Left cardiac atrium (tissue), 4 donors: ENCODE measurements around the gene RB1. TPM values are rescaled to one million over a fixed set of nuclear protein-coding genes. Genes with fewer than 3 reads are reported as not detected.
"Not testable (repeated sequence)": the region's sequence is repeated elsewhere in the genome, so short reads cannot be mapped to it uniquely, and the experiment has no call there.

Experiments used
- ATAC-seq, 2 donors: fragments of 200-7000 bp; cut with Tn5 transposase; one replicate each; pipeline ENCODE4 v1.9.1; 2020; ENCODE audit warnings: mild to moderate bottlenecking in 2 of 2, moderate library complexity in 2 of 2
- DNase-seq: peaks from one replicate; pipeline ENCODE4 v3.0.0-alpha.2; 2020
- intact Hi-C, 2 donors: fragments of 100-400 bp; cut with DNase I; formaldehyde crosslinking; loops; one replicate each; pipeline versions ENCODE4 v1.14.1 to v1.15.1; 2022 to 2023
- total RNA-seq, 2 donors: library from RNA; stranded (reverse); fragmentation: NEBNext Ultra II Directional; extraction: Animal tissue kit (Norgen Biotek cat#: 25700); gene quantifications; one replicate each; pipeline ENCODE4 v1.2.1, GENCODE V29; 2021
- donor health status: DM: no; HTN: yes; CAD: no.
- donor health status: DM: no; HTN: yes; CAD: no; lungs with severe emphysema.
- donor health status: DM: yes; HTN: yes; CAD: no.
- donor health status: Dilated cardiomyopathy.

Gene RB1
- total RNA-seq, 2 donors from 2014 or later: 24.5 to 25.2 TPM

DNA sequence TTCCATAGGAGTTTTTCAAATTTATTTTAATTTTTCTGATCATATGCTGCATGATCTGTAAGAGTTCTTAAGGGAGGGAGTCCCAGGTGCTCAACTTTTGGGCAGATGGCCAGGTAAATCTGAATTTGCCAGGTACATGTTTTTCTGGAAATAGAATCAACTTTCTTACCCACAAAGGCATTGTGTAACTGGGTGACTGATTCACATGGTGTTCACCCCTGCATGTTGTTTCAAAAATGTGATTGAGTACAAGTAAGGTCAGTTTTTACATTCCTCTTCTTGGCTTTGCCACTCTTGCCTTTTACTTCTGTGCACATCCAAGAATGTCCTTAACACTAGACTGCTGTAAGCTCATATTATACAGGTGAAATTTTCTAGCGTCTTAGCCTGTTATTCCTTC is 30.4 kb downstream of the RB1 start:
- ATAC-seq (peak in 1 of 2 donors; percentile 15), DNase-seq (no peak)
- intact Hi-C loops: loop anchor here (2.0 to 10.0 kb wide), 3 partner anchors 247 to 431 kb away; no protein-coding TSS in a partner anchor

DNA sequence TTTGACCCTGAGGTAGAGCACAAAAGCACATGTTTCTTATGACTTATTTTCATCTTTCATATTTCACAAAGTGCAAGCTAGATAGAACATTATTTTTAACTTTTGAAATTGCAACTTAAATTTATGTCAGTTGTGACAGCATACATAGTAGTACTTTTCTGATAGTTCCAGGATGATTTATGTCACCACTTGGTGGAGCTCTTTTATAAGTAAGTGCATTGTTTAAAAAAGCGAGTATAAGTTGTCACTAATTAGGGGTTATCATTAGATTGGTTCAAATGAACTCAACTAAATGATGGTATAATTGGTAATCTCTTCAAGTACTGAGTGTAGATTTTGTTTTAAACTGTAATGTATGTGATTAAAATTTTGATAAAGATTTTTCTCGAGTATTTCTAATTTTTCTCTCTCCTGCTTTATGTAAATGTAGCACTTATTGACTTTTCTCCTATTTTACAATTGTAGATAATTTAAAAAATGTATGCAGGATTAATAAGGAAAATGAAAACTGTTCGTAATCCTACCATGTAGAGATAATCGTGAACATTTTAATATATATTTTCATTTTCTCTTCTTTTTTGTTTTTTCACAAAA is 31.1 kb downstream of the RB1 start:
- intact Hi-C loops: loop anchor here (2.0 to 10.0 kb wide), 3 partner anchors 246 to 430 kb away; no protein-coding TSS in a partner anchor
- ATAC-seq (peak; percentile 58 to 63), DNase-seq (no peak)

DNA sequence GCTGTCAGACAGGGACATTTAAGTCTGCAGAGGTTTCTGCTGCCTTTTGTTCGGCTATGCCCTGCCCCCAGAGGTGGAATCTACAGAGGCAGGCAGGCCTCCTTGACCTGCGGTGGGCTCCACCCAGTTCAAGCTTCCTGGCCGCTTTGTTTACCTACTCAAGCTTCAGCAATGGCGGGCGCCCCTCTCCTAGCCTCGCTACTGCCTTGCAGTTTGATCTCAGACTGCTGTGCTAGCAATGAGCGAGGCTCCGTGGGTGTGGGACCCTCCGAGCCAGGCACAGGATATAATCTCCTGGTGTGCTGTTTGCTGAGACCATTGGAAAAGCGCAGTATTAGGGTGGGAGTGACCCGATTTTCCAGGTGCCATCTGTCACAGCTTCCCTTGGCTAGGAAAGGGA is 35.6 kb downstream of the RB1 start:
- DNase-seq, ATAC-seq: not testable (repeated sequence)
- intact Hi-C loops: loop anchor here in 1 of 2 donors (10.0 kb wide), 1 partner anchor 426 kb away; no protein-coding TSS in a partner anchor

DNA sequence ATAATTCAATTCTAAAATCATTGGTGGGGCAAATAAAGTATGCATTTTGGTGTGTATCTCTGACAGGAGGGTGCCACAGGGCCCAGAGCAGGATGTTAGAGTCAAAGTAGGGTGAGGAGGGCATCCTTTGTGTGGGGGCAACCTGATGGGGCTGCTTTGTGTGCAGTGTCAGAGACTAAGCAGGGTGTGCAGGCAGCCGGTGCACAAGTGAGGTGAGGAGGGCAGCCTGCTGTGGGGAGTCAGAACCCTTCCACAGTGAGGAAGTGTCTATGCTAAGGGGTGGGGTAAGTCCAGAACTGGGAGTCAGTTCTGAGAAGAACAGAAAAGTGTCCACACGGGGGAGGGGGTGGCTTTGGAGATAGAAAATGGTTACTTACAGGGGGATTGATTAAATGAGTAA is 40.7 kb downstream of the RB1 start:
- no peak for ATAC-seq
- no peak for DNase-seq
- intact Hi-C loops: no loop called here

DNA sequence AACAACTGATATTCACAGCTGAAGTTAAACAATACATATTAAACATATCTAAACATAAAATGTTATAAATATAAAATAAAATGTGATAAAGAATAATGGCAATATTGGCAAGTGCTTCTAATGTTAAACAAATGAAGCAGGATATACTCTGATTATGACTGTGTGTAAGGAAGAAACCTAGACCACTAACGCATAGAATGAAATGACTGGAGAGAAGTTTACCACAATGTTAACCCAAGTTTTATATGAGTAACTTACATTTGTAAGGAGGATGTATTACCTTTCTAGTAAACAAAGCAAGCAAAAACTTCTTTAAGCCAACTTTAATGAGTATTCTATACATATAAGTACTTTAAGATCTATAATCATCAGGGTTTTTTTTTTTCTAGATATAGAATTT is 43.0 kb downstream of the RB1 start:
- no peak for DNase-seq
- ATAC-seq: no peak
- intact Hi-C loops: no loop called here

DNA sequence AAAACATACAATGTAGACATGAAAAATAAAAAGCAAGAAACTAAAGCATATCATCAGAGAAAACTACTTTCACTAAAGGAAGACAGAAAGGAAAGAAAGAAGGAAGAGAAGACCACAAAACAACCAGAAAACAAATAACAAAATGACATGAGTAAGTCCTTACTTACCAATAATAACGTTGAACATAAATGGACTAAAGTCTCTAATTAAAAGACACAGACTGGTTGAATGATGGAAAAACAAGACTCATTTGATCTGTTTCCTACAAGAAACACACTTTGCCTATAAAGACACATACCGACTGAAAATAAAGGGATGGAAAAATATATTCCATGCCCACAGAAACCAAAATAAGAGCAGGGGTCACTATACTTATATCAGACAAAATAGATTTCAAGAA is 46.0 kb downstream of the RB1 start:
- ATAC-seq: no peak
- intact Hi-C loops: no loop called here
- DNase-seq: no peak

DNA sequence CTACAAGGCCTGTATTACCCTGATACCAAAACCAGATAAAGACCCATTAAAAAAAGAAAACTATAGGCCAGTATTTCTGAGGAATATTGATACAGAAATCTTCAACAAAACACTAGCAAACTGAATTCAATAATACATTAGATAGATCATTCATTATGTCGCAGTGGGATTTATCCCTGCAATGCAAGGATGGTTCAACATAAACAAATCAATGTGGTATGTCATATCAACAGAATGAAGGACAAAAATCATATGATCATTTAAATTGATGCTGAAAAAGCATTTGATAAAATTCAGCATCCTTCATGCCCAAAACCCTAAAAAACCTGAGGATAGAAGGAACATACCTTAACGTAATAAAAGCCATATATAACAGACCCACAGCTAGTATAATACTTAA is 50.0 kb downstream of the RB1 start:
- DNase-seq (no peak), ATAC-seq (no peak)
- intact Hi-C loops: no loop called here

DNA sequence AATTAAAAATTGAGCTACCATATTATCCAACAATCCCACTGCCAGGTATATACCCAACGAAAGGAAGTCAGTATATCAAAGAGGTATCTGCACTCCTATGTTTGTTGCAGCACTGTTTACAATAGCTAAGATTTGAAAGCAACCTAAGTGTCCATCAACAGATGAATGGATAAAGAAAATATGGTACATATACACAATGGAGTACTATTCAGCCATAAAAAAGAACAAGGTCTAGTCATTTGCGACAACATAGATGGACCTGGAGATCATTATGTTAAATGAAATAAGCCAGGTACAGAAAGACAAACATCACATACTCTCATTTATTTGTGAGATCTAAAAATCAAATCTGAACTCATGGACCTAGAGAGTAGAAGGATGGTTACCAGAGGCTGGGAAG is 52.0 kb downstream of the RB1 start:
- DNase-seq, ATAC-seq, intact Hi-C loops: not testable (repeated sequence)

DNA sequence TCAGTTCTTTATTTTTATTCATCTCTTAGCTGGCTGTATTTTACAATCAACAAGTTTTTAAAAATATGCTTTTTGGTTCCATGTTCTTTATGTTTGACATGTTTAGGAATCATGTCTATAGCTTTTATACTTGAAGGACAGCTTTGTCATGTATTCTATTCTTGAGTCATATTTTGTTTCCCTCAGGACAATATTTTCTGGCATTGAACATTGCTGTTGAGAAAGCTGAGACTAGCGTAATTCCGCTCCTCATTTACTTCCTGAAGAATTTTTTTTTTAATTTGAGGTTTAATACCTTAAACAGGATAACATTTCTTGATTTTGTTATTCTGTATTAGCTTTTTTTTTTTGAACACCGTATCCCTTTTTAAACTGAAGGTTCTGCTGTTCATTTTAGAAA is 53.2 kb downstream of the RB1 start:
- DNase-seq (no peak), ATAC-seq (no peak)
- intact Hi-C loops: no loop called here

DNA sequence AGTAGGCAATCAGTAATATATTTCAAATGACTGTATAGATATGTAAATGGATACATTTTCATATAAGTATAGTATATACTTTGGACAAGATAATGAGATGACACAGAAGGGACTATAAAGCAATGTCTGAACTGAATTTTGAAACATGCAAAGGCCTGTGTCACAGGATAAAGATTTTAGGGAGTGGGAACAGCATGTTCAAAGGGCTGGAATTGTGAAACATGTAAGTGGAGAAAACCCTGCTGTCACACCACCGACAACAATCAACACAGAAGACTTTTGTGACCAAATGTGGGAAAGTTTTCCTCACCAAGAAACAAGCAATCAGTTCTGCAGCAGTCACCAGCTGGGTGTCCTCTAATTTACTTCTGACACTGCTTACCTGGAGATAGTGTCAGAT is 66.4 kb downstream of the RB1 start:
- intact Hi-C loops: no loop called here
- DNase-seq: no peak
- no peak for ATAC-seq

DNA sequence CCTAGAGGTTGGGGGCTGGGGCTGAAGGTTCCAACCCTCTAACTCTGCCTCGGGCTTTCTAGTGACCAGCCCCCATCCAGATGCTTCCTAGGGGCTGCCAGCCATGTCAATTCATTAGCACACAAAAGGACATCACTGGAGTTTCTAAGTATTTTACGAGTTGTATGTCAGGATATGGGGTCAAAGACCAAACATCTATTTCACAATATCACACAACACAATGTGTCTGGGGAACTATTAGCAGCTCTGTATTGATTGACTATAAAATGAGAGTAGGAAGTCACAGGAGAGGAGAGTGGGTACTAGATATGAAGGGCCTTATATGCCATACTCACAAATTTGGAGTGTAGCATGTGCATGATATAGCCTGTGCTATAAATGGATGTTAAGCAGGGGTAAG is 67.3 kb downstream of the RB1 start:
- DNase-seq (no peak), ATAC-seq (no peak)
- intact Hi-C loops: no loop called here

DNA sequence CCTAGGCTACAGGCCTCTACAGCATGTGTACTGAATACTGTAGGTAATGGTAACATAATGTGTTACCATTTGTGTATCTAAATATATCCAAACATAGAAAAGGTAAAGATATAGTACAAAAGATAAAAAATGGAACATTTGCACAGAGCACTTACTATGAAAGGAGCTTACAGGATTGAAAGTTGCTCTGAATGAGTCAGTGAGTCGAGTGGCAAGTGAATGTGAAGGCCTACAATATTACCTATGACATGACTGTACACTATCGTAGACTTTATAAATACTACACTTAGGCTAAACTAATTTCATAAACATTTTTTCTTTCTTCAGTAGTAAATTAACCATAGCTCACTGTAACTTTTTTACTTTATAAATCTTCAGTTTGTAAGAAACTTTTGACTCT is 74.3 kb downstream of the RB1 start:
- DNase-seq (no peak), ATAC-seq (no peak)
- intact Hi-C loops: no loop called here

DNA sequence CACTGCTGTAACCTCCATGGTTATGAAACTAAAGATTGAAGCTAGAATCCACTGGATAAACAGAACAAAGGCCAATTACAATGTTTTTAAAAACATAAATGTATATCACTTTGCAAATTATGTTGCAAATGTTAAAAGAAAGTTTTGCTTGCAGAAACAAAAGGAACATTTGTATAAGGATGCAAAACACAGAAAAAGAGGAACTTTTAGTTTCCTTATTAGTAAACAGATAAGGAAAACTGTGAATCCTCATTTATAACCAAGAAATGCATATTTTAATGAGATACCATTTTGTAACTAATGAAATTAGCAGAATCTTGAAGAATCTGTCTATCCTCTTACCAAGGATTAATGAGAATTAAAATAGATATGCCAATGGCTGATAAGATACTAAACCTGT is 77.0 kb downstream of the RB1 start:
- DNase-seq: no peak
- intact Hi-C loops: no loop called here
- no peak for ATAC-seq

DNA sequence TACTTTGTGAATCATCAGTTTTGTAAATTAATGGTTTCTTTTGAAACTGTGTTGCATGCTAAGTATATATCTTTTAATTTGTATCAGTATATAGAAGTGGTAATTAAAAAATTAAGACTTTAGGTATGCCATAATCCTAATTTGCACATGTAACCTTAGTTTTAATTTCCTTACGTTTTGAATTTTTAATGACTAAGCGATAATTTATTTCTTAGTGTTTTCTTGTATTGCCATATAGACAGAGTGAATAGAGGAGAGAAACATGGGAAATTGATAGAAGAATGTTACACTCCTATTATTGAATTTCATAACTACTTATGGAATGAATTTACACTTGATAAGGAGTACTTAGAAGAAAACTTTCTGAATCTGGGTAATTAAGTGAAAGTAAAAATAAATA is 79.8 kb downstream of the RB1 start:
- DNase-seq: no peak
- ATAC-seq: no peak
- intact Hi-C loops: no loop called here

DNA sequence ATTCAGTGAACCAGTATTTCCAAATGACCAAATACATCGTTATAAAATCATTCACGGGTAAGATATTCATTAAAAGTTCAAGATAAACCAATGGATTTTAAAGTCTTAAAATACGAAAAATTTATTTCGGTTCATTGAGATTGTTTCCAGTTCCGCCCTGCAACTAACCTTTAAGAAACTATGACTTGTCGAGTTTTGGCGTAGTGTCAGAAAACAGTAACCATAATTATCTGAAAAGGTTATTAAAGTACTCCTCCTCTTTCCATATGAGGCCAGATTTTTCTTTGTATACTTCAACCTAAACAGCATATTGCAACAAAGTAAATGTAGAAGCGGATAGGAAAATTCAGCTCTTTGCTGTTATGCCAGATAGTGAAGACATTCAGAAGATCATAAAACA is 83.3 kb downstream of the RB1 start:
- DNase-seq: no peak
- ATAC-seq: no peak
- intact Hi-C loops: no loop called here

DNA sequence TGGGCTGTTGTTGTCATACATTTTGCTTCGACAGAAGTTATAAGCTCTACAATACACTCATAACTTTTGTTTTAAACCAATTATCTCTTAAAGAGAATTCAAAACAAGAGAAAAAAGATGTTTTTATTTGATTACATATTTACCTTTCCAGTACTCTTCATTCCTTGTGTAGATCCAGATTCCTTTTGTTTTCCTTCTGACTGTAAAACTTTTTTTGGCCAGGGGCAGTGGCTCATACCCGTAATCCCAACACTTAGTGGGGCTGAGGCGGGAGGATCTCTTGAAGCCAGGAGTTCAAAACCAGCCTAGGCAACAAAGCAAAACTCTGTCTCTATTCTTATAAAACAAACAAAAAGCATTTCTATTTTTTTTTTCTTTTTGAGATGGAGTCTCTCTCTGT is 87.7 kb downstream of the RB1 start:
- intact Hi-C loops: no loop called here
- no peak for ATAC-seq
- DNase-seq: no peak

DNA sequence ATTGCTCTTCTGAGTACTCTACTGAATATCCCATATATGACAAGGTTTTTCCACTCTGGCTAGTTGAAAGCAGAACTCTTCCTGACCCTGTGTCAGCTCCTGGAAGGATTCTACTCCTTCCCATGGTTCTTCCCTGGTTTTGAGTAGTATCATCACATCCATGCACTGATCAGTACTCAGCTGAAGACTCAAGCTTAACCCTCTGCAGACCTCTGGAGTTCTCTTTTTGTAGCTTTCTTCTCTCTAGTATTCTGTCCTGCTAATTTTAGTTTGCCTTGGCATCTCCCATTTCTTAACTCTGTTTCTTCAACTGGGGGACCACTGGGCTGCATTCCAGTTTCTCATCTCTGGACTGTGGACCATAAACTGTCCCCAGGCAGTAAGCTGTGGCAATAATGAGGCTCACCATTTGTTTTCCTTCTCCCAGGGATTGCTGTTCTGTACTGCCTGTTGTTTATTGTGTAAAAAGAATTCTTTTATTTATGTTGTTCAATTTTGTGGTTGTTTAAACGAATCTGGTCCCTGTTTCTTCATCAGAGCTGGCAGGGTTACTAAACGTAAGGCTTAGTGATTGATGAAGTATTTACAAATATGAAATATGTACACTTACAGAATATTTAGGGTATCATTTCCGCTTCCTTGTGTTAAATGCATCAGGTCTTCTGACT is 89.6 kb downstream of the RB1 start:
- ATAC-seq: no peak
- no peak for DNase-seq
- intact Hi-C loops: no loop called here

DNA sequence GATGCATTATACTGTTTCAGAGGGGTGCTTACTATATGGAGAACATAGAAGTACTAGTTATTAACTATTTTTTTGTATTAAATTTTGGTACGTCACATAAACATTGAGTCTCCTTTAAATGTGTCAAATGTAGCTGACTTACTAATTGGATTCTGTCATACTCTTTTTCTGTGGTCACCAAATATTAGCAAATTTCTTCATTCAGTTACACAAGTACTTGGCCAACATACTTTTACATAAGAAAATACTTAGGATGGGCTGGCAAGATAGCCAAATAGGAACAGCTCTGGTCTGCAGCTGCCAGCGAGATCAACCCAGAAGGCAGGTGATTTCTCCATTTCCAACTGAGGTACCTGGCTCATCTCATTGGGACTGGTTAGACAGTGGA is 90.1 kb downstream of the RB1 start:
- DNase-seq (no peak), ATAC-seq (no peak)
- intact Hi-C loops: no loop called here

DNA sequence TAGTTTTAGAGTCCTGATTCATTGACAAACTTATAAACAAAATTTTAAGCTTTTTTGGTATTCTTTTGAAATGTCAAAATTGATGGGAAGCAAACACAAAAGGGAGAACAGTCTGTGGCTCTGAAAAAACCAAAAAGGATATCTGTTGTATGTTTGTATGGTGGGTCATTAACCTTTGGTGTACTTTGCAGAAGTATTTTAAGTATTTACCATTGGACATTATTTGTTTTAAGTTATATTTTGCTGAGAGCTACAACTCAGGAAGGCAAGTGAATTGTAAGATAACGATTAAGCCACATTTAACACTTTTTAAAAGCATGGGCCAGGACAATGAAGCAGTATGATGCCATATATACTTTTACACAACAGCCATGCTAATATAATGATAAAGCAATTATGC is 94.2 kb downstream of the RB1 start:
- intact Hi-C loops: no loop called here
- DNase-seq: no peak
- ATAC-seq: no peak

DNA sequence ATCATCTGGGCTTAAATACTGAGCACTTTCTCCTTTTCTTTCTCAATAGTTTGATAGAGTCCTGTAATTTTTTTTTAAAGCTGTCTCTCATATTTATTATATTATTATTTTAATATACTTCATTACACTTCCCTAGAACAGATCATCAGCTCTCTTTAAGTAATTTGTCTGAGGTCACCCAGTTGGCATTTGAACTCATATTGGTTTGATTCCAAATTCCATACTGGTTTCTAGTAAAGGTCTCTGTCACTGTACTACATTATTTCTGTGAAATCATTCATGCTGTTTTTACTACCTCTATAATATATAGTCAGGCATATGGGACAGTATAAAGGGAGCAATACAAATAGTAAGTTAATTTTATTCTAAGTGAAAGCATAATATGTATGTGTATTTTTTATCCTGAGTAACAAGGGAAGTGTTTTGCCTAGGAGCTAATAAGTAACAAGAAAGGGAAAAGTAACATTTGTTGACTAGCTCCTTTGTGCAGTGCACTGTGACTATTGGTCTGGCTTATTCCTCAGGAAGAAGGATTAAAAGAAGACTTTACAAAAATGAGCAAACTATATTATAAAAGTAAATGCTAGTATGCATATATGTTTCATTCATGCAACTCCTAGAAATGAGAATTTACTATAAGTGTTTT is 95.0 kb downstream of the RB1 start:
- ATAC-seq: no peak
- intact Hi-C loops: no loop called here
- no peak for DNase-seq
